Activated T-helper 1 cell treated with anti-CD3 and anti-CD28 coated beads, Interleukin-2, amount 50 U/mL, for 16 hours (primary cell): Measurements from ENCODE around the gene NUP93.

Source experiments
- DNase-seq, 2 donors: peaks; one replicate each; pipeline ENCODE4 v3.0.0-alpha.2; 2020; ENCODE audit warnings: low read depth in 1 of 2, low spot score in 1 of 2

Gene NUP93

GRCh38 chr16:56729735-56730662 is at the start of gene NUP93:
TSS of gene NUP93 (plus strand) at chr16:56730129. CDS start at chr16:56748248, 18,119 bp downstream.
- DNase-seq = peak; percentile 81 to 82

GRCh38 chr16:56681939-56682702 is 47.8 kb upstream of the NUP93 start, which contains the start of gene MT1X:
TSS of gene MT1X (plus strand) at chr16:56682470. CDS start at chr16:56682541, 71 bp downstream.
- DNase-seq = peak; percentile 62 to 80

GRCh38 chr16:56682703-56683397 is 47.1 kb upstream of the NUP93 start:
- DNase-seq = no peak

- DNase-seq = no peak
Measured at GRCh38 chr16:56683424-56684172, 46.3 kb upstream of the NUP93 start.

- no peak for DNase-seq
Measured at GRCh38 chr16:56684256-56684925, 45.5 kb upstream of the NUP93 start.

GRCh38 chr16:56684926-56685590 is 44.9 kb upstream of the NUP93 start:
- no peak for DNase-seq

- no peak for DNase-seq
Measured at GRCh38 chr16:56686758-56687157, 43.2 kb upstream of the NUP93 start.

GRCh38 chr16:56688762-56689161 is 41.2 kb upstream of the NUP93 start:
- DNase-seq = no peak

GRCh38 chr16:56689171-56689570 is 40.8 kb upstream of the NUP93 start:
- no peak for DNase-seq

GRCh38 chr16:56690420-56691122 is 39.4 kb upstream of the NUP93 start:
- DNase-seq = no peak

GRCh38 chr16:56691885-56692284 is 38.0 kb upstream of the NUP93 start:
- no peak for DNase-seq

GRCh38 chr16:56695246-56695645 is 34.7 kb upstream of the NUP93 start:
- DNase-seq = no peak

GRCh38 chr16:56697456-56698155 is 32.3 kb upstream of the NUP93 start:
- no peak for DNase-seq

- DNase-seq = no peak
Measured at GRCh38 chr16:56700195-56700594, 29.7 kb upstream of the NUP93 start.

GRCh38 chr16:56700631-56701030 is 29.3 kb upstream of the NUP93 start:
- DNase-seq = no peak

- no peak for DNase-seq
Measured at GRCh38 chr16:56701534-56701933, 28.4 kb upstream of the NUP93 start.

GRCh38 chr16:56702836-56703235 is 27.1 kb upstream of the NUP93 start:
- no peak for DNase-seq
